Measurements from ENCODE around the gene ATP6AP2.
A peak's percentile ranks its signal among the peaks of the same experiment; 100 is the strongest.

ATP6AP2 gene

DNA sequence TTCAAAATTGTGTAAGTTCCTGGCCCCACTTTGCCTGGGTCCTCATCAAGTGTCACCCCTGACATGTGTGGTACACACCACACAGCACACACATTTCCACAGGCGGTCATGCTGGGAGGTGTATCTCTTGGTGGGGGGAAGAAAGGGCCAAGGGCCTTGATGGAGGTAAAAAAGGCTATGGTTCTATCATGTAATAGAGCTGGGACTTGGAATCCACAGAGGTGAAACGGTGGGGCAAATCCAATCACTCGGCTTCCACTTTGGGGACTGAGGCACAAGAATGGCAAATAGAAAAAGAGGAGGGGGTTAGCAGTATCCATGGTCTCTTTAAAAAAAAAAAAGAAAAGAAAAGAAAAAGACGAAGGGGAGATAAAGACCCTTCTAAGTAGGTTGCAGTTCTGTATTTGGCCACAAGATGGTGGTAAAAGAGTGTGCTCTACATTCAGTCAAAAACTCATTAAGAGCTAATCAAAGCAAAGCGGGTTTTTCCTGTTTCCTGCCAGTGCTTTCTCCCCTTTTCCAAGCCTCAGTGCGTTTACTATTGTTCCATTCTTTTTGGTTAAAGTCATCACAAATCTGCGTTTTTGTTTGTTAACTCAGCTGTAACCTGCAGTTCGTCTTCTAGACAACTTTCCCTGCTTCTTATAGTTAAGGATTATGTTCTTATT lies 37.0 kb upstream of the ATP6AP2 start:
- Histone ChIP-seq H3K27me3 (ENCODE audit: control insufficient read depth, low read length) (peaks cover 2% of the 10 kb centered on the region; the same call in 1 of the 2 replicates), H3K9me2 (replicated peaks; ENCODE audit: control insufficient read depth, low read length) (no peaks in the 10 kb centered on the region), H3F3A (ENCODE audit: control insufficient read depth, insufficient read depth) (no peaks in the 10 kb centered on the region), H3K27ac (ENCODE audit: low read depth, low read length) (no peak overlapping the region), H3K4me1 (ENCODE audit: control insufficient read depth, low read length) (peaks cover 7% of the 10 kb centered on the region), H3K4me2 (ENCODE audit: low read length) (no peak overlapping the region), H3K4me3 (ENCODE audit: low read length) (no peak overlapping the region), H4K20me1 (ENCODE audit: control insufficient read depth, insufficient read depth, low read depth, low read length) (no peaks in the 10 kb centered on the region), H3K36me3 (ENCODE audit: control insufficient read depth, low read length) (no peaks in the 10 kb centered on the region), H3K79me2 (ENCODE audit: control insufficient read depth, low read length) (no peaks in the 10 kb centered on the region), H3K9me3 (ENCODE audit: control insufficient read depth, insufficient read depth, low read length) (no peaks in the 10 kb centered on the region)
- TF ChIP-seq, protein P1, sequence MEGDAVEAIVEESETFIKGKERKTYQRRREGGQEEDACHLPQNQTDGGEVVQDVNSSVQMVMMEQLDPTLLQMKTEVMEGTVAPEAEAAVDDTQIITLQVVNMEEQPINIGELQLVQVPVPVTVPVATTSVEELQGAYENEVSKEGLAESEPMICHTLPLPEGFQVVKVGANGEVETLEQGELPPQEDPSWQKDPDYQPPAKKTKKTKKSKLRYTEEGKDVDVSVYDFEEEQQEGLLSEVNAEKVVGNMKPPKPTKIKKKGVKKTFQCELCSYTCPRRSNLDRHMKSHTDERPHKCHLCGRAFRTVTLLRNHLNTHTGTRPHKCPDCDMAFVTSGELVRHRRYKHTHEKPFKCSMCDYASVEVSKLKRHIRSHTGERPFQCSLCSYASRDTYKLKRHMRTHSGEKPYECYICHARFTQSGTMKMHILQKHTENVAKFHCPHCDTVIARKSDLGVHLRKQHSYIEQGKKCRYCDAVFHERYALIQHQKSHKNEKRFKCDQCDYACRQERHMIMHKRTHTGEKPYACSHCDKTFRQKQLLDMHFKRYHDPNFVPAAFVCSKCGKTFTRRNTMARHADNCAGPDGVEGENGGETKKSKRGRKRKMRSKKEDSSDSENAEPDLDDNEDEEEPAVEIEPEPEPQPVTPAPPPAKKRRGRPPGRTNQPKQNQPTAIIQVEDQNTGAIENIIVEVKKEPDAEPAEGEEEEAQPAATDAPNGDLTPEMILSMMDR (IDR thresholded peaks at IDR 0.05; ENCODE audit: low read depth, low read length, poor library complexity, severe bottlenecking), result peak; percentile 60
- no peak for TF ChIP-seq EZH2phosphoT487 (IDR thresholded peaks at IDR 0.05; ENCODE audit: borderline replicate concordance, low read length)

DNA sequence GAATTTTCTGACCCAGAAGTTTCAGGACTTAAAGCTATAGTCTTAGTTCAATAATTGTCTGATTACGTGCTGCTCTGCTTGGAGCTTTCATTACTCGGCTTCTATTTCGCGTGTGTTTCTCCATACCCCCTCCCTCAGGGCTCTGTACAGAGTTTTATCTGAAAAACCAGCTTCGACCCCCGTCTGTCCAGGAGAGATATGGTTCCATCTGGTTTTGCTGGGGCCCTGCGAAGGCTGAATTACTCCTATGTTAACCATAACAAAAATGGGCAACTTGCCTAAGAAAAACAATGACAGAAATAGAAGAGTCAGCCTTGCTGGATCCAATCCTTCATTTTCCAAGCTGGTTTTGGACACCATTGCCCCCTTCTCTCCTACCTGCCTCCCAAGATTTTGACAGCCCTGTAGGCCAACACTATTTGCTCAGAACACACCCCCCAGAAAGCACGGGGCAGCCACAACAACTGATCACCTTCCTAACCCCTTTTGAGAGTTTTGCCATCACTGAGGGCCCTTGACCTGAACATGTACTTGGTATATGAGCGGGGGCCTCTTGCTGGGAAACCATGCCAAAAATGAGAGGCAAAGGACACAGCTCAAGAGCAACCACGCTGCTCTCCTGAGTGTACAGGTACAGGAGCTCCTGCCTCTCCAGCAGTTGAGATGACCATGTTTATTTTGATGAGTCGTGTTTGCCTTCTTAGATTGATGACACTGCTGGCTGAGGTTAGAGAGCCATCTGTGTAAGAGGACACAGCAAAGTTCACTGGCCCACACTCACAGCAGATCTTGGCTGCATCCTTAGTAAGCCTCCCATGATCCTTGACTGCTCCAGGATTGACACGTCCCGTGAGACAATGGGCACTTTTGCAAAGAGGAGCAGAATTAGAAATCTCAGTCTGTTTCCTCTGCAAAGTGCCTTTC lies 36.2 kb upstream of the ATP6AP2 start:
- H3K4me2 ChIP-seq (ENCODE audit: low read length), result no peak overlapping the region
- no peaks in the 10 kb centered on the region for H3K9me2 ChIP-seq (replicated peaks; ENCODE audit: control insufficient read depth, low read length)
- no peak overlapping the region for H3K4me3 ChIP-seq (ENCODE audit: low read length)
- no peaks in the 10 kb centered on the region for H4K20me1 ChIP-seq (ENCODE audit: control insufficient read depth, insufficient read depth, low read depth, low read length)
- no peak for TF ChIP-seq EZH2phosphoT487 (IDR thresholded peaks at IDR 0.05; ENCODE audit: borderline replicate concordance, low read length)
- TF ChIP-seq, protein P1 (IDR thresholded peaks at IDR 0.05; ENCODE audit: low read depth, low read length, poor library complexity, severe bottlenecking), result no peak
- H3K27me3 ChIP-seq (ENCODE audit: control insufficient read depth, low read length), result no peaks in the 10 kb centered on the region
- no peaks in the 10 kb centered on the region for H3K36me3 ChIP-seq (ENCODE audit: control insufficient read depth, low read length)
- H3F3A ChIP-seq (ENCODE audit: control insufficient read depth, insufficient read depth), result no peaks in the 10 kb centered on the region
- no peaks in the 10 kb centered on the region for H3K79me2 ChIP-seq (ENCODE audit: control insufficient read depth, low read length)
- H3K4me1 ChIP-seq (ENCODE audit: control insufficient read depth, low read length), result peaks cover 3% of the 10 kb centered on the region; the same call in 1 of the 2 replicates
- no peak overlapping the region for H3K27ac ChIP-seq (ENCODE audit: low read depth, low read length)
- H3K9me3 ChIP-seq (ENCODE audit: control insufficient read depth, insufficient read depth, low read length), result no peaks in the 10 kb centered on the region

DNA sequence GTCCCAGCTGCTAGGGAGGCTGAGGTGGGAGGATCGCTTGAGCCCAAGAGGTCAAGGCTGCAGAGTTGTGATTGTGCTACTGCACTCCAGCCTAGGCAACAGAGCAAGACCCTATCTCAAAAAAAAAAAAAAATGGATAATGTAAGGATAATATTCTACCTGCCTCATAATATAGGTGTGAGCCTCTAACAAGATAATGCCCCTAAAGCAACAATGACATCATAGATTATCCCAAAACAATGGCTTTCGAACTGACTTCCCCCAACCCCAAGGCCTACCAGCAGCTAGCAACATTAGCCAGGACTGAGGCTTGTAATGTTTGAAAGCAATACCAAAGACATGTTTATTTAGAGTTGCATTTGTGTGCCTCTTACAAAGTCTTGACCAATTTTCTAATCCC lies 33.9 kb upstream of the ATP6AP2 start:
- no peak overlapping the region for H3K27ac ChIP-seq (ENCODE audit: low read depth, low read length)
- no peak overlapping the region for H3K4me2 ChIP-seq (ENCODE audit: low read length)
- H3K27me3 ChIP-seq (ENCODE audit: control insufficient read depth, low read length), result no peaks in the 10 kb centered on the region
- no peaks in the 10 kb centered on the region for H3K9me2 ChIP-seq (replicated peaks; ENCODE audit: control insufficient read depth, low read length)
- no peaks in the 10 kb centered on the region for H4K20me1 ChIP-seq (ENCODE audit: control insufficient read depth, insufficient read depth, low read depth, low read length)
- no peaks in the 10 kb centered on the region for H3K79me2 ChIP-seq (ENCODE audit: control insufficient read depth, low read length)
- H3F3A ChIP-seq (ENCODE audit: control insufficient read depth, insufficient read depth), result no peaks in the 10 kb centered on the region
- no peak overlapping the region for H3K4me3 ChIP-seq (ENCODE audit: low read length)
- no peaks in the 10 kb centered on the region for H3K36me3 ChIP-seq (ENCODE audit: control insufficient read depth, low read length)
- H3K4me1 ChIP-seq (ENCODE audit: control insufficient read depth, low read length), result peaks cover 3% of the 10 kb centered on the region; the same call in 1 of the 2 replicates
- no peaks in the 10 kb centered on the region for H3K9me3 ChIP-seq (ENCODE audit: control insufficient read depth, insufficient read depth, low read length)
- no peak for TF ChIP-seq EZH2phosphoT487 (IDR thresholded peaks at IDR 0.05; ENCODE audit: borderline replicate concordance, low read length)
- TF ChIP-seq, protein P1 (IDR thresholded peaks at IDR 0.05; ENCODE audit: low read depth, low read length, poor library complexity, severe bottlenecking), result no peak
